ENCODE measurements around the gene NPAS3. TPM values are rescaled to one million over a fixed set of nuclear protein-coding genes. Genes with fewer than 3 reads are reported as not detected.

The NPAS3 gene
- total RNA-seq, 1 donor from 2014 or later, result 0.95 TPM

DNA sequence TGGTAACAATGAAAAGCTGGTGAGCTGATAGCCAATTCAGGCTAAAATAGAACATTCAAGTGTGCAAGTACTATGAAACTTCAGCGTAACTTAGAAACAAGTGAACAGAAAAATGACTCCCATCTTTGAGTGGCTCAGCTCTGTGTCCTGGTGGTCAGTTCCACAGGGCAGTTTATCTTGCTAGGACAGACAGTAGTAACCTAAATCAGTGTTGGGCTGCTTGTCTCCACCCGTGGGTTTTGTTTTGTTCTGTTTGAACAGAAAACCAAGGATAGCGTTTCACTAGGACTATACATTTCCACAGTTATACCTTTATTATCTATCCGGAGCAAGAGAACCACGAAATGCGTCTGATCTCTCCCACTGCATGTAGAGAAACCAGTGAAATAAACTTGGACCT is 544.4 kb downstream of the NPAS3 start:
- TF ChIP-seq, protein P1, sequence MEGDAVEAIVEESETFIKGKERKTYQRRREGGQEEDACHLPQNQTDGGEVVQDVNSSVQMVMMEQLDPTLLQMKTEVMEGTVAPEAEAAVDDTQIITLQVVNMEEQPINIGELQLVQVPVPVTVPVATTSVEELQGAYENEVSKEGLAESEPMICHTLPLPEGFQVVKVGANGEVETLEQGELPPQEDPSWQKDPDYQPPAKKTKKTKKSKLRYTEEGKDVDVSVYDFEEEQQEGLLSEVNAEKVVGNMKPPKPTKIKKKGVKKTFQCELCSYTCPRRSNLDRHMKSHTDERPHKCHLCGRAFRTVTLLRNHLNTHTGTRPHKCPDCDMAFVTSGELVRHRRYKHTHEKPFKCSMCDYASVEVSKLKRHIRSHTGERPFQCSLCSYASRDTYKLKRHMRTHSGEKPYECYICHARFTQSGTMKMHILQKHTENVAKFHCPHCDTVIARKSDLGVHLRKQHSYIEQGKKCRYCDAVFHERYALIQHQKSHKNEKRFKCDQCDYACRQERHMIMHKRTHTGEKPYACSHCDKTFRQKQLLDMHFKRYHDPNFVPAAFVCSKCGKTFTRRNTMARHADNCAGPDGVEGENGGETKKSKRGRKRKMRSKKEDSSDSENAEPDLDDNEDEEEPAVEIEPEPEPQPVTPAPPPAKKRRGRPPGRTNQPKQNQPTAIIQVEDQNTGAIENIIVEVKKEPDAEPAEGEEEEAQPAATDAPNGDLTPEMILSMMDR (IDR thresholded peaks at IDR 0.05), result no peak
- Histone ChIP-seq H3K27me3 (ENCODE audit: low read depth) (no peaks in the 10 kb centered on the region), H3K4me3 (no peak overlapping the region), H3K36me3 (no peaks in the 10 kb centered on the region), H3K4me1 (no peaks in the 10 kb centered on the region), H3K27ac (no peak overlapping the region), H3K9me3 (no peaks in the 10 kb centered on the region)
- DNase-seq, result no peak
- intact Hi-C loops (cut with DNase I), result no loop called here
- no peak for ATAC-seq

DNA sequence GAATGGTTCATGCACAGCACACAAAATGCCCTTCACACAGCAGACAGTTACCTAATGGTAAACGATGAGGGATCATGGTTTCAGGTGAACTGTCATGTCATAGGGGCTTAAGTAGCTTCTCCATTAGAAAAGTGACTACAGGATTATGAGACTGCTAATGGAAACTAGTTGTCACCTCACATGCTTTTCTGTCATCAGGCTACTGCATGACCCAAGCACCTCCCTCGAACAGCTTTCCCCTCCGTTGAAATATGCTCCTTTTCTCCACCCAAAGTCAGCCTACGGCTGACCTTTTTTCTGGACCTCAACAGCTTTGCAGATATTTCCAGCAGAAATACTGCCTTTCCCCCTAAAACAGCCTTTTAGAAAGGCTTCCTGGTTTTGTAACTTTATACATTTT is 544.9 kb downstream of the NPAS3 start:
- intact Hi-C loops (cut with DNase I), result no loop called here
- no peak overlapping the region for H3K4me3 ChIP-seq
- H3K4me1 ChIP-seq, result no peaks in the 10 kb centered on the region
- no peaks in the 10 kb centered on the region for H3K36me3 ChIP-seq
- no peaks in the 10 kb centered on the region for H3K27me3 ChIP-seq (ENCODE audit: low read depth)
- DNase-seq (no peak), ATAC-seq (no peak)
- H3K9me3 ChIP-seq, result no peaks in the 10 kb centered on the region
- TF ChIP-seq, protein P1 (IDR thresholded peaks at IDR 0.05), result no peak
- no peak overlapping the region for H3K27ac ChIP-seq

DNA sequence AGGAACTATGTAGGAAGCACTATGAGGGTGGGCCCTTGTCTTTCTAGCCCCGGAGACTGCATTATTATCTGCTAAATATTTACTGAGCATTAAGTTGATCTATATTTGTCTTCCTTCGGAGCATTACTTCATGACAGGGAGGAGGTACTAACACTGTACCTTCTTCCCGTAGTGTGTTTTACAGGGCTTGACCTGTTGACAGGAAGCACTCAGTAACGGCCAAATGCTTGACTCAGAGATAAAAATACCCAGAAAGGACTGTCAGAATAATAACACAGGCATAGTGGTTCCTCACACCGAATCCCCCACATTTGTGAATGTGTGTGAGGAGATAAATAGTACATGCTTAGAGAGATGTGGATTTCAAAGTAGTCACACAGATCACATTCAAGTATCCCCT is 545.6 kb downstream of the NPAS3 start:
- no peak for ATAC-seq
- H3K4me3 ChIP-seq, result no peak overlapping the region
- H3K27ac ChIP-seq, result no peak overlapping the region
- TF ChIP-seq, protein P1 (IDR thresholded peaks at IDR 0.05), result no peak
- no peaks in the 10 kb centered on the region for H3K4me1 ChIP-seq
- intact Hi-C loops (cut with DNase I), result no loop called here
- no peaks in the 10 kb centered on the region for H3K36me3 ChIP-seq
- DNase-seq, result no peak
- H3K9me3 ChIP-seq, result no peaks in the 10 kb centered on the region
- no peaks in the 10 kb centered on the region for H3K27me3 ChIP-seq (ENCODE audit: low read depth)

DNA sequence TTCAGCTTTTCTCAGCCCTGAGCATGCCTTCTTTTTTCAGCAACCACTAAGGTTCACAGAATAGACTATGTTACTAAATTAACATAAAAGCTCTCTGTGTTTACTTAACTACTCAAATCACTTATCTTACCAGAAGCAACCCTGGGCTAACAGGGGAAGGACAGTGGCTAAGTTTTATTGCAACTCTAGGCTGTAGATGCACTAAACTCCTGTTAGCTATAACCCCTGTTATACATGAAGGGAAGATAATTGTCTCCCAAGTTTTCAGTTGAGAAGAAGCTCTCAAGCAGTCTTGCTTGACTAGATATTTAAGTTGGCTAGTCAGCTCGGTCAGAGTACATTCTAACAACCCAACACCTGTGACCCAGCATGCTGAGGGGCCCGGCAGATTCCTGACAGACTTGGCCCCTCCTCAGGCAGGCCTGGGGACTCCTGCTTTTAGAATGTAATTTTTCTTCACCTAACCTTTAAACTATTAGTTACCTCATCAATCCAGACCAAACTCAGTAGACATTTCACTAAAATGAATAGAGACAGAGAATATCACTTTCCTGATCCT is 547.7 kb downstream of the NPAS3 start:
- no peaks in the 10 kb centered on the region for H3K9me3 ChIP-seq
- H3K27ac ChIP-seq, result no peak overlapping the region
- H3K36me3 ChIP-seq, result no peaks in the 10 kb centered on the region
- H3K4me1 ChIP-seq, result no peaks in the 10 kb centered on the region
- TF ChIP-seq, protein P1 (IDR thresholded peaks at IDR 0.05), result no peak
- intact Hi-C loops (cut with DNase I), result no loop called here
- DNase-seq, result no peak
- no peak for ATAC-seq
- no peaks in the 10 kb centered on the region for H3K27me3 ChIP-seq (ENCODE audit: low read depth)
- H3K4me3 ChIP-seq, result no peak overlapping the region

DNA sequence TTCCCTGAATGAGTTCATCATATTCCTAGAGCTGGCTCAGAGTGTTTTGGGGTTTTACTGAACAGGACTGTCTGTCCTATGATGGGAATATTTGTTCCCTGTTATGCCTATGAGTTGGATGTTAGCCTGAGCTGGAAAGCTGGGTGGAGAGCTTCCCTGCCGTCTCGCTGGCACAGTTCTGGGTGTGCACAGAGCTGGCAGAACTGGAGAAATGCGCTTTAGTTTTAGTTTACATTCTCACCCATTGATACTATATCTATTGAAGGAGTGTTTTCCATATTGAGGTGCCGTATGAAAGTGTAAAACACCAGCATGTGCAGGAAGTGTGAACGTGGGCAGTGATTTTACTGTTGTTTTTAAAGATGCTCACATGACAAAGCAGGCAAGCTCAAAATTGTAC is 549.9 kb downstream of the NPAS3 start:
- H3K27me3 ChIP-seq (ENCODE audit: low read depth), result no peaks in the 10 kb centered on the region
- no peaks in the 10 kb centered on the region for H3K36me3 ChIP-seq
- DNase-seq (no peak), ATAC-seq (no peak)
- TF ChIP-seq, protein P1 (IDR thresholded peaks at IDR 0.05), result no peak
- H3K9me3 ChIP-seq, result no peaks in the 10 kb centered on the region
- intact Hi-C loops (cut with DNase I), result no loop called here
- no peak overlapping the region for H3K4me3 ChIP-seq
- no peaks in the 10 kb centered on the region for H3K4me1 ChIP-seq
- no peak overlapping the region for H3K27ac ChIP-seq

DNA sequence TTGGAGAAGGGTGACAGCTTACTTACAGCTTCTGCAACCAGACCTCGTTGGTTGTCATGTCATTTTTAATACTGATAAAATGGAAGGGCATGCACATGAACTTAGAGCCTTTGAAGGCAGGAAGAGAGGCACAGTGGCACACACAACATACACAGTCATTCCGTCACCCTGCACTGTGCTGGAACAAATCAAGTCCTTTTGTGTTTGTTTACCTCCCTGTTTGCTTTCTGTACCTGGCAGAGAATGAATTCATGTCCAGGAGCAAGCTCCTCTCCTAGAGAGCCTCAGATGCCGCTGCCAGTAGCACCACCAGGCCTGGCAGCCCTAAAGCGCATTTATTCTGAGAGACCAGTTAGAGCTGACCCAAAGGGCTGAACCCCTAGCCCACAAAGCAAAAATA is 551.9 kb downstream of the NPAS3 start:
- Histone ChIP-seq H3K9me3 (no peaks in the 10 kb centered on the region), H3K27me3 (ENCODE audit: low read depth) (no peaks in the 10 kb centered on the region), H3K4me1 (no peaks in the 10 kb centered on the region), H3K36me3 (no peaks in the 10 kb centered on the region), H3K4me3 (no peak overlapping the region), H3K27ac (no peak overlapping the region)
- intact Hi-C loops (cut with DNase I), result no loop called here
- DNase-seq, result no peak
- TF ChIP-seq, protein P1 (IDR thresholded peaks at IDR 0.05), result no peak
- ATAC-seq, result no peak
